ENCODE data around the gene ANKS1A. TPM values are rescaled to one million over a fixed set of nuclear protein-coding genes. Genes with fewer than 3 reads are reported as not detected.
A peak's percentile ranks its signal among the peaks of the same experiment; 100 is the strongest.
"Not testable (repeated sequence)": the region's sequence is repeated elsewhere in the genome, so short reads cannot be mapped to it uniquely, and the experiment has no call there.

ANKS1A gene
- total RNA-seq, 1 donor from 2014 or later, result 17.2 TPM

DNA sequence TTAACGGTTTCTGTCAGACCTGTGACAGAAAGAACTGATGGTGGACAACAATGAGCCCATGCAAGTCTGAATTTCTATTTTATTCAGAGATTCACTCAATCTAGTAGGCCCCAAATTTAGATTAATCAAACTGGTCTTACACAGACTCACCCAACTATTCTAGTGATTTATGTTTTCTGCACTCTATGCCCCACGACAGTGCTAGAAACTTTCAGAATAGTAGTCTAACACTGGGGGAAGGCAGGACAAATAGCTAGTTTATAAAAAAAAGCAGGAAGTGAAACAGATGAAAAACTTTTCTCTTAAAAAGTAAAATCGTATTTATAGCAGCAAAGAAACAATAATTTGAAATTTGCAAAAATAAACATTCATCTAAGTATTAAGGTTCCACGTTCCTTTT, 247.1 kb downstream of the ANKS1A start:
- Mint-ChIP-seq H3K27me3 (ENCODE audit: low read depth) (no peaks in the 10 kb centered on the region), H3K4me1 (ENCODE audit: low read depth) (no peaks in the 10 kb centered on the region), H3K27ac (ENCODE audit: unreplicated experiment) (no peak overlapping the region), H3K36me3 (ENCODE audit: low read depth) (no peaks in the 10 kb centered on the region), H3K4me3 (ENCODE audit: unreplicated experiment) (no peak overlapping the region), H3K9me3 (ENCODE audit: low read depth) (no peaks in the 10 kb centered on the region)
- no peak for DNase-seq (ENCODE audit: low spot score)
- TF ChIP-seq CTCF (IDR thresholded peaks at IDR 0.05), result no peak

DNA sequence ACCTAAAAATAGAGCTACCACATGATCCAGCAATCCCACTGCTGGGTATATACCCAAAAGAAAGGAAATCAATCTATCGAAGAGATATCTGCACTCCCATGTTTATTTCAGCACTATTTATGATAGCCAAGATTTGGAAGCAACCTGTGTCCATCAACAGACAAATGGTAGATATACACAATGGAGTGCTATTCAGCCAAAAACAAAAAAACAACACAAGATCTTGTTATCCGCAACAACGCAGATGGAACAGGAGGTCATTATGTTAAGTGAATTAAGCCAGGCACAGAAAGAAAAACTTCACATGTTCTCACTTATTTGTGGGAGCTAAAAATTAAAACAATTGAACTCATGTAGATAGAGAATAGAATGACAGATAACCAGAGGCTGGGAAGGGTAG, 249.1 kb downstream of the ANKS1A start:
- H3K9me3 Mint-ChIP-seq (ENCODE audit: low read depth); H3K36me3 Mint-ChIP-seq (ENCODE audit: low read depth); H3K4me1 Mint-ChIP-seq (ENCODE audit: low read depth); H3K27me3 Mint-ChIP-seq (ENCODE audit: low read depth); DNase-seq (ENCODE audit: low spot score); H3K27ac Mint-ChIP-seq (ENCODE audit: unreplicated experiment); H3K4me3 Mint-ChIP-seq (ENCODE audit: unreplicated experiment): not testable (repeated sequence)

DNA sequence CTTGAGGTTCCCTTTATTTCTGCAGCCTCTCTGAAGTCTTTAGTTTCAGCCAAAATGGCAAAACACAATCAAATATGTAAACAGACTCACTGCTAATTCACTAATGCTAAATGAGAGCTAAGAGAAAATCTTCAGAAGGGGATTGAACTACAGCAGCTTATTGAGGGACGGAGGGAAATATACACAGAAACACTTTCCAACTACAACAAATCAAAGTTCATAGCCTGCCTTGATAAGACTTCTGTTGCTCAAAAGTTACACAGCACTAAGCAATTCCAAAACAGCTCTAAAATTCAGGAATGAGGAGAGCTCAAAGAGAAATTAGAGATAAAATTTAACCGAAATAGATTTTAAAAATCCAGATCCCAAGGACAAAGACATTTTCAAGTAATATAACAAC, 250.4 kb downstream of the ANKS1A start:
- DNase-seq (ENCODE audit: low spot score), result no peak
- no peak for TF ChIP-seq CTCF (IDR thresholded peaks at IDR 0.05)
- Mint-ChIP-seq H3K27ac (ENCODE audit: unreplicated experiment) (no peak overlapping the region), H3K4me3 (ENCODE audit: unreplicated experiment) (no peak overlapping the region), H3K4me1 (ENCODE audit: low read depth) (peaks cover 12% of the 10 kb centered on the region), H3K27me3 (ENCODE audit: low read depth) (no peaks in the 10 kb centered on the region), H3K36me3 (ENCODE audit: low read depth) (no peaks in the 10 kb centered on the region), H3K9me3 (ENCODE audit: low read depth) (no peaks in the 10 kb centered on the region)

- no peaks in the 10 kb centered on the region for H3K36me3 Mint-ChIP-seq (ENCODE audit: low read depth)
- H3K27me3 Mint-ChIP-seq (ENCODE audit: low read depth), result no peaks in the 10 kb centered on the region
- peak; percentile 98 for TF ChIP-seq CTCF (IDR thresholded peaks at IDR 0.05)
- H3K4me1 Mint-ChIP-seq (ENCODE audit: low read depth), result peaks cover 12% of the 10 kb centered on the region
- no peak overlapping the region for H3K27ac Mint-ChIP-seq (ENCODE audit: unreplicated experiment)
- H3K9me3 Mint-ChIP-seq (ENCODE audit: low read depth), result no peaks in the 10 kb centered on the region
- no peak for DNase-seq (ENCODE audit: low spot score)
- no peak overlapping the region for H3K4me3 Mint-ChIP-seq (ENCODE audit: unreplicated experiment)
These were observed 251.0 kb downstream of the ANKS1A start for GRCh38 chr6:35139924-35140638.

GRCh38 chr6:35140639-35141006, 251.6 kb downstream of the ANKS1A start:
- Mint-ChIP-seq H3K4me3 (ENCODE audit: unreplicated experiment) (no peak overlapping the region), H3K4me1 (ENCODE audit: low read depth) (peaks cover 12% of the 10 kb centered on the region), H3K9me3 (ENCODE audit: low read depth) (no peaks in the 10 kb centered on the region), H3K36me3 (ENCODE audit: low read depth) (no peaks in the 10 kb centered on the region), H3K27me3 (ENCODE audit: low read depth) (no peaks in the 10 kb centered on the region), H3K27ac (ENCODE audit: unreplicated experiment) (no peak overlapping the region)
- TF ChIP-seq CTCF (IDR thresholded peaks at IDR 0.05), result no peak
- DNase-seq (ENCODE audit: low spot score), result no peak

Other genes starting within 250 kb of the ANKS1A start
- gene ILRUN, start 192.5 kb upstream of the ANKS1A start, total RNA-seq, result 41.0 to 45.9 TPM (median 42.4 TPM) in 3 replicates
- gene SNRPC, start 131.8 kb upstream of the ANKS1A start, total RNA-seq, result 72.7 to 80.6 TPM (median 75.0 TPM) in 3 replicates
- gene BLTP3A, start 97.2 kb upstream of the ANKS1A start, total RNA-seq, result 9.8 to 20.8 TPM (median 20.1 TPM) in 3 replicates
- gene TAF11, start 1.2 kb upstream of the ANKS1A start, total RNA-seq, result 30.5 to 42.1 TPM (median 31.7 TPM) in 3 replicates

All from chondrocyte (in vitro differentiated cells).